Trophoblast cell (in vitro differentiated cells and primary cell): ENCODE measurements around the gene MEGF11.

ENCODE experiments used
- DNase-seq, 2 donors: peaks; one replicate each; pipeline ENCODE4 v3.0.0-alpha.2; 2016
- H2AFZ ChIP-seq: 2 replicates; pipeline ENCODE4 v1.6.1; 2013; ENCODE audit warnings: low read length, moderate library complexity, mild to moderate bottlenecking; ENCODE audit not compliant: insufficient read depth, poor library complexity
- H2AK5ac ChIP-seq: 2 replicates; pipeline ENCODE4 v1.6.1; 2013; ENCODE audit warnings: mild to moderate bottlenecking, low read length
- H2BK120ac ChIP-seq: 2 replicates; pipeline ENCODE4 v1.6.1; 2013; ENCODE audit warnings: low read length, mild to moderate bottlenecking, moderate library complexity; ENCODE audit not compliant: insufficient read depth, poor library complexity
- H2BK12ac ChIP-seq: 2 replicates; pipeline ENCODE4 v1.6.1; 2013; ENCODE audit warnings: mild to moderate bottlenecking, low read length, moderate library complexity
- H2BK5ac ChIP-seq: 2 replicates; pipeline ENCODE4 v1.6.1; 2013; ENCODE audit warnings: low read length, low read depth, moderate library complexity, mild to moderate bottlenecking; ENCODE audit not compliant: poor library complexity
- H3K14ac ChIP-seq: 2 replicates; pipeline ENCODE4 v1.6.1; 2013; ENCODE audit warnings: mild to moderate bottlenecking, low read length
- H3K18ac ChIP-seq: 2 replicates; pipeline ENCODE4 v1.6.1; 2013; ENCODE audit warnings: mild to moderate bottlenecking, low read length
- H3K23ac ChIP-seq: 2 replicates; pipeline ENCODE4 v1.6.1; 2013; ENCODE audit warnings: low read length
- H3K27ac ChIP-seq: 2 replicates; pipeline ENCODE4 v1.5.1; 2013; ENCODE audit warnings: low read depth, mild to moderate bottlenecking, inconsistent platforms, low read length, moderate library complexity
- H3K27me3 ChIP-seq: 2 replicates; pipeline ENCODE4 v1.6.1; 2013; ENCODE audit warnings: inconsistent platforms, mild to moderate bottlenecking, low read length, moderate library complexity; ENCODE audit not compliant: insufficient read depth
- H3K36me3 ChIP-seq, 2 experiments: 1 replicate in 1 of 2; 2 replicates in 1 of 2; pipeline ENCODE4 v1.6.1; 2013; ENCODE audit warnings: low read length in 2 of 2, mild to moderate bottlenecking in 2 of 2, moderate library complexity in 1 of 2; ENCODE audit not compliant: insufficient read depth in 2 of 2, control insufficient read depth in 1 of 2
- H3K4ac ChIP-seq: 2 replicates; pipeline ENCODE4 v1.6.1; 2013; ENCODE audit warnings: low read depth, mild to moderate bottlenecking, low read length, moderate library complexity
- H3K4me1 ChIP-seq, 2 experiments: 1 replicate in 1 of 2; 2 replicates in 1 of 2; pipeline ENCODE4 v1.6.1; 2013; ENCODE audit warnings: low read length in 2 of 2, mild to moderate bottlenecking in 2 of 2, moderate library complexity in 1 of 2; ENCODE audit not compliant: insufficient read depth in 2 of 2, control insufficient read depth in 1 of 2
- H3K4me2 ChIP-seq: 2 replicates; pipeline ENCODE4 v1.6.1; 2013; ENCODE audit warnings: inconsistent platforms, mild to moderate bottlenecking, low read length, moderate library complexity
- H3K4me3 ChIP-seq: 2 replicates; pipeline ENCODE4 v1.5.1; 2013; ENCODE audit warnings: mild to moderate bottlenecking, low read depth, low read length, inconsistent platforms
- H3K79me1 ChIP-seq: one replicate; pipeline ENCODE4 v1.6.1; 2013; ENCODE audit warnings: low read length
- H3K79me2 ChIP-seq: 2 replicates; pipeline ENCODE4 v1.6.1; 2013; ENCODE audit warnings: low read length, mild to moderate bottlenecking; ENCODE audit not compliant: control insufficient read depth, insufficient read depth, poor library complexity
- H3K9ac ChIP-seq: 2 replicates; pipeline ENCODE4 v1.6.1; 2013; ENCODE audit warnings: mild to moderate bottlenecking, low read length
- H3K9me3 ChIP-seq: 2 replicates; pipeline ENCODE4 v1.6.1; 2013; ENCODE audit warnings: low read depth, mild to moderate bottlenecking, control low read depth, inconsistent platforms, low read length; ENCODE audit not compliant: insufficient read depth
- H4K12ac ChIP-seq: 2 replicates; pipeline ENCODE4 v1.6.1; 2013; ENCODE audit warnings: low read depth, mild to moderate bottlenecking, low read length, moderate library complexity
- H4K8ac ChIP-seq: 2 replicates; pipeline ENCODE4 v1.6.1; 2013; ENCODE audit warnings: low read depth, mild to moderate bottlenecking, low read length, moderate library complexity
- H4K91ac ChIP-seq: one replicate; pipeline ENCODE4 v1.6.1; 2013; ENCODE audit warnings: low read depth, mild to moderate bottlenecking, low read length, moderate library complexity
- WGBS: extraction: QIAGEN DNeasy Blood & Tissue Kit; methylation state at CpG from one replicate; pipeline ENCODE4 v1.1.7; 2013; ENCODE audit warnings: missing lambda C conversion rate; ENCODE audit not compliant: insufficient read length, insufficient coverage; ENCODE audit errors: extremely low coverage; 5-methylcytosine and 5-hydroxymethylcytosine counted together

MEGF11 gene

DNA sequence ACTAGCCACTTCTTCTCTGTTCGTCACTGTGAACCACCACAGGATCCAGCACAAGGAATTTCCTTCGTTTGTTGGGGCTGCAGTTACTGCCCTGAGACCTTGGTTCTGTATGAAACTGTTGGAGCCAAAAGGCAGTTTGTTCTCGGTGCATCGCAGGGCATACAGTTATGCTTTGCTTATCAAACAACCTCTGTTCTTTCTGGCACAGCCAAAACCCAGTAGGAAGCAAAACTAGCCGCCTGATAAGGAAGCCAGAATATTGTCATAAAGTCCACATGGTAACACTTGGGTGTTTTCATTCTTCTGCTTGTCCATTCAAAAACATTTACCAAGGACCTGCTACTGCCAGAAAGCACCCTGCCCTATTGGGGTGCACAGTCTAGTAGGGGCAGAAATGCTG is 268.2 kb downstream of the MEGF11 start:
- Histone ChIP-seq H3K14ac (no peak overlapping the region), H3K36me3 (no peaks in the 10 kb centered on the region), H3K18ac (no peak overlapping the region), H4K8ac (no peak overlapping the region), H3K4me2 (no peak overlapping the region), H3K27ac (no peak overlapping the region), H4K12ac (no peak overlapping the region), H2AK5ac (no peak overlapping the region), H3K79me1 (no peaks in the 10 kb centered on the region), H3K27me3 (no peaks in the 10 kb centered on the region), H3K79me2 (no peaks in the 10 kb centered on the region), H4K91ac (no peak overlapping the region), H3K9me3 (no peaks in the 10 kb centered on the region), H2AFZ (no peak overlapping the region), H3K4me3 (no peak overlapping the region), H2BK120ac (no peak overlapping the region), H3K4ac (no peak overlapping the region), H3K4me1 (peaks cover 4 to 7% of the 10 kb centered on the region in 2 experiments), H2BK5ac (no peak overlapping the region), H3K23ac (no peak overlapping the region), H3K9ac (no peak overlapping the region), H2BK12ac (no peak overlapping the region)
- DNase-seq = no peak
- no CpG with 5 or more reads among the region's 5 CpGs for WGBS

DNA sequence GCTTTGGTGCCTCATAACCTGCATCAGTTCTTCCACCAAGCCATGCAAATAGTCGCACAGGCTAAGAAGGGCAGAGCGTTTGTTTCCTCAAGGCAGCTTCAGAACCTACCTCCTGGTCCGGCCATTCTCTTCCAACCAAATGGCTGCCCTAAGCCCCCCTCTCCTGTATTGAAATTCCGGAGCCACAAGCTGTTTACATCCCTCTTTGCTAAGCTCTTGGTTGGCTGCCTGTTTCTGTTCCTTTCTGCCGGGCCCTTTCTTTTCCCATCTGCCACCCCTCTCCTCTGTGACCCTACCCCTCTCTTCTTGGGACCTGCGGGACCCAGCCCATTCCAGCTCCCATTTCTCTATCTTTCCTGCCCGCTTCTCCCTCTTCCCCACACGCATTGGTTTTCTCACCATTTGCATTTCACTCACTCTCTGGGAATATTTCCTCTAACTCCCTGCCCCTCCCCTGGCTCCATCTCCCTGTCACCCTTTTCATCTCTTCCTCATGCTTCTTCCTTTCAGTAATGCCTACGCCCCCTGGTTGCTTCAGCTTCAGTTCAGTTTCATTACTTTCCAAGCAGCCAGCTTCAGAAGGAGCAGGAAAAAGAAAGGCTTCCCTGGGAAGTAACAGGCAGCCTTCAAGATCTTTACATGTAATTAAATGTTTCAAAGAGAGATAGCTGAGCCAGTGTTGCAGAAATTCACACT is 270.8 kb downstream of the MEGF11 start:
- Histone ChIP-seq H2BK5ac (no peak overlapping the region), H3K4me1 (peaks cover 4 to 7% of the 10 kb centered on the region in 2 experiments), H3K4ac (no peak overlapping the region), H2BK12ac (no peak overlapping the region), H4K12ac (no peak overlapping the region), H2AFZ (no peak overlapping the region), H3K4me2 (no peak overlapping the region), H3K9ac (no peak overlapping the region), H3K27me3 (no peaks in the 10 kb centered on the region), H3K9me3 (no peaks in the 10 kb centered on the region), H4K91ac (no peak overlapping the region), H3K27ac (no peak overlapping the region), H3K4me3 (no peak overlapping the region), H2BK120ac (no peak overlapping the region), H3K18ac (no peak overlapping the region), H2AK5ac (no peak overlapping the region), H3K79me1 (no peaks in the 10 kb centered on the region), H3K14ac (no peak overlapping the region), H4K8ac (no peak overlapping the region), H3K23ac (no peak overlapping the region), H3K79me2 (no peaks in the 10 kb centered on the region), H3K36me3 (no peaks in the 10 kb centered on the region)
- WGBS = no CpG with 5 or more reads among the region's 9 CpGs
- DNase-seq = no peak

DNA sequence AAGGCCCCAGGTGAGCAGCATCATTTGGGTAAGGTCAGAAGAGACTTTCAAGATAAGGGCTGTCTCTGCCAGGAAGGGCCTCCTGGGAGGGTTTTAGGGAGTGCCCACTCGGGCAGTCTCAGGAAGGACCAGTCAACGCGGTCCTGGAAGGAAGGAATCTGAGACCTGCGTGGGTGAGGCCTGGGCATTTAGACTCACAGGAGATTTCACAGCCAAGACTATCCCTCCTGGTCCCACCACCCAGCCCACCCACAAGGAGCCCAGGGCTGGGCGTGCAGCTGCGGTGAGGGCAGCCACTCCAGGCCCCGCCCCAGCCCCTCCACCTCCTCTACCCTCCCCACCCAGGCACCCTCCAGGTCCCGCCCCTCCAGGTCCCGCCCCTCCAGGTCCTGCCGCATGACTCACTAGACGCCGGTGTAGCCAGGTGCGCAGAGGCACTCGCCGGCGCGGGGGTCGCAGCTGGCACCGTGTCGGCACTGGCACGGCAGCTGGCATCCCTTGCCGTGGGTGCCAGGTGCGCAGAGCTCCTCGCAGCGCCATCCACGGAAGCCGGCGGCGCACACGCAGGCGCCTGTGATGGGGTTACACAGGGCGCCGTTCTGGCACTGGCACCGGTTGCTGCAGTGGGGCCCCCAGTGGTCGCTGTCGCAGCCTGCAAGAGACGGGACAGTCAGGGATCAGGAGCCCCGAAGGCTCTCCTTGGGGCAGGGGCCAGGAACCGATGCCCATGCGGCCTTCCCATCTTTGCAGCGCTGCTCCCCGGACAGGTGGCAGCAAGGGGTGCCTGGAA is 271.5 kb downstream of the MEGF11 start:
- no peak overlapping the region for H3K18ac ChIP-seq
- H2BK5ac ChIP-seq = no peak overlapping the region
- H3K23ac ChIP-seq = no peak overlapping the region
- no peaks in the 10 kb centered on the region for H3K36me3 ChIP-seq
- WGBS = no CpG with 5 or more reads among the region's 42 CpGs
- H3K4me1 ChIP-seq = peaks cover 4 to 7% of the 10 kb centered on the region in 2 experiments
- H4K8ac ChIP-seq = no peak overlapping the region
- no peaks in the 10 kb centered on the region for H3K79me2 ChIP-seq
- no peak overlapping the region for H4K12ac ChIP-seq
- peak overlapping the region; percentile 64 for H3K4me3 ChIP-seq
- H3K14ac ChIP-seq = no peak overlapping the region
- H3K79me1 ChIP-seq = no peaks in the 10 kb centered on the region
- no peak overlapping the region for H3K27ac ChIP-seq
- peak overlapping the region; percentile 80 for H3K4me2 ChIP-seq
- no peak for DNase-seq
- H3K27me3 ChIP-seq = no peaks in the 10 kb centered on the region
- H2AK5ac ChIP-seq = no peak overlapping the region
- no peak overlapping the region for H4K91ac ChIP-seq
- no peak overlapping the region for H3K9ac ChIP-seq
- no peak overlapping the region for H2BK120ac ChIP-seq
- no peak overlapping the region for H3K4ac ChIP-seq
- H3K9me3 ChIP-seq = no peaks in the 10 kb centered on the region
- no peak overlapping the region for H2BK12ac ChIP-seq
- H2AFZ ChIP-seq = no peak overlapping the region

DNA sequence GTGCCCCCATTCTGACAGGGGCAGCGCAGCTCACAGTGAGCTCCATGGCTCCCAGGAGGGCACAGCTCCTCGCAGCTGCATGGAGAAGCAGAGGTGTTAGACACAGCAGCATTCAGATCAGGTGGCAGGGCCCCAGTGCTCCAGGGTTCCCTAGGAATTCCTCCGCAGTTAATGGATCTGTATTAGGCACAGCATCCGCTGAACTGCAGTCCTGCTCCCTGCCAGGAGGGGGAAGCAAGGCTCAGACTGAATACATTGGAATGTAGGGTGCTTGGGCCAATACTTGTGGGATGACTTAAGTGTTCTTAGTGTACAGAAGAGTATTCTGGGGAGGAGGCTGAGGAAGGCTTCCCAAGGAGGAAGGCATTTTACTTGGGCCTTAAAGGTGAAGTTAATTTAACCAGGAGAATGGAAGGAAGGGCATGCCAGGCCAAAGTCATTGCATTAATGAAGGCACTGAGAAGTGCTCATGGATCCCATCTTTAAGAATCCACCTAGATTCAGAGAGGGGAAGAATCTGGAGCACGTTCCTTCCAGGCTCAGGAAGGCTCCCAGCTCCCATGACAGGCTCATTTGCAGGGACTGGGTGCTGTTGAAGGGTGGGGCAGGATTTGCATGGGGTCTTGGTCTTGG is 272.6 kb downstream of the MEGF11 start:
- no peak overlapping the region for H4K12ac ChIP-seq
- H3K9me3 ChIP-seq = no peaks in the 10 kb centered on the region
- H3K9ac ChIP-seq = no peak overlapping the region
- no peak overlapping the region for H4K91ac ChIP-seq
- H2BK5ac ChIP-seq = no peak overlapping the region
- no peak overlapping the region for H3K27ac ChIP-seq
- no peak overlapping the region for H3K4me3 ChIP-seq
- H3K4me1 ChIP-seq = peaks cover 4 to 7% of the 10 kb centered on the region in 2 experiments
- no peak overlapping the region for H3K18ac ChIP-seq
- no peak overlapping the region for H3K14ac ChIP-seq
- no peaks in the 10 kb centered on the region for H3K79me2 ChIP-seq
- no peak overlapping the region for H3K4me2 ChIP-seq
- no peaks in the 10 kb centered on the region for H3K79me1 ChIP-seq
- H2BK120ac ChIP-seq = no peak overlapping the region
- H3K23ac ChIP-seq = no peak overlapping the region
- no peak overlapping the region for H2AFZ ChIP-seq
- H2BK12ac ChIP-seq = no peak overlapping the region
- no peak overlapping the region for H4K8ac ChIP-seq
- H3K4ac ChIP-seq = no peak overlapping the region
- peak in 1 of 2 donors; percentile 52 for DNase-seq
- H2AK5ac ChIP-seq = no peak overlapping the region
- WGBS = no CpG with 5 or more reads among the region's 5 CpGs
- H3K27me3 ChIP-seq = no peaks in the 10 kb centered on the region
- H3K36me3 ChIP-seq = no peaks in the 10 kb centered on the region
